Transverse colon (tissue), 3 donors: ENCODE measurements around the gene RAB37.

Experiments used
- EP300 ChIP-seq: sonication (generic); formaldehyde crosslinking; IDR thresholded peaks from one replicate; pipeline ENCODE4 v1.6.1; 2017; ENCODE audit warnings: antibody characterized with exemption, low read depth
- POLR2A ChIP-seq: fragments of 450-650 bp; IDR thresholded peaks from one replicate; pipeline ENCODE4 v1.6.1; 2016; ENCODE audit warnings: antibody characterized with exemption, mild to moderate bottlenecking, moderate library complexity
- TF ChIP-seq, protein P1 (sequence below), 5 experiments: fragments of 200-600 bp in 3 of 5; fragments of 450-650 bp in 2 of 5; sonication (generic) in 3 of 5; IDR thresholded peaks; 1 replicate in 2 of 5; 2 replicates in 3 of 5; pipeline ENCODE4 v1.5.1; 2016 to 2017; ENCODE audit warnings: antibody characterized with exemption in 5 of 5, inconsistent platforms in 3 of 5, mild to moderate bottlenecking in 2 of 5, moderate library complexity in 1 of 5

- TF ChIP-seq, protein P1, sequence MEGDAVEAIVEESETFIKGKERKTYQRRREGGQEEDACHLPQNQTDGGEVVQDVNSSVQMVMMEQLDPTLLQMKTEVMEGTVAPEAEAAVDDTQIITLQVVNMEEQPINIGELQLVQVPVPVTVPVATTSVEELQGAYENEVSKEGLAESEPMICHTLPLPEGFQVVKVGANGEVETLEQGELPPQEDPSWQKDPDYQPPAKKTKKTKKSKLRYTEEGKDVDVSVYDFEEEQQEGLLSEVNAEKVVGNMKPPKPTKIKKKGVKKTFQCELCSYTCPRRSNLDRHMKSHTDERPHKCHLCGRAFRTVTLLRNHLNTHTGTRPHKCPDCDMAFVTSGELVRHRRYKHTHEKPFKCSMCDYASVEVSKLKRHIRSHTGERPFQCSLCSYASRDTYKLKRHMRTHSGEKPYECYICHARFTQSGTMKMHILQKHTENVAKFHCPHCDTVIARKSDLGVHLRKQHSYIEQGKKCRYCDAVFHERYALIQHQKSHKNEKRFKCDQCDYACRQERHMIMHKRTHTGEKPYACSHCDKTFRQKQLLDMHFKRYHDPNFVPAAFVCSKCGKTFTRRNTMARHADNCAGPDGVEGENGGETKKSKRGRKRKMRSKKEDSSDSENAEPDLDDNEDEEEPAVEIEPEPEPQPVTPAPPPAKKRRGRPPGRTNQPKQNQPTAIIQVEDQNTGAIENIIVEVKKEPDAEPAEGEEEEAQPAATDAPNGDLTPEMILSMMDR (IDR thresholded peaks at IDR 0.05), result no peak
- no peak for TF ChIP-seq POLR2A
- TF ChIP-seq EP300, result no peak
These were observed 18.5 kb downstream of the RAB37 start for GRCh38 chr17:74755533-74755932.
